GM20000 (cell line): ENCODE results near the gene TMEM236.

Source experiments
- DNase-seq: peaks from one replicate; pipeline ENCODE4 v3.0.0; 2012; ENCODE audit warnings: low spot score
- TF ChIP-seq, protein P1 (sequence below): IDR thresholded peaks from 2 replicates; pipeline ENCODE4 v1.5.1; 2012; ENCODE audit warnings: mild to moderate bottlenecking, control low read depth; ENCODE audit errors: extremely low read depth, missing control alignments

Gene TMEM236

DNA sequence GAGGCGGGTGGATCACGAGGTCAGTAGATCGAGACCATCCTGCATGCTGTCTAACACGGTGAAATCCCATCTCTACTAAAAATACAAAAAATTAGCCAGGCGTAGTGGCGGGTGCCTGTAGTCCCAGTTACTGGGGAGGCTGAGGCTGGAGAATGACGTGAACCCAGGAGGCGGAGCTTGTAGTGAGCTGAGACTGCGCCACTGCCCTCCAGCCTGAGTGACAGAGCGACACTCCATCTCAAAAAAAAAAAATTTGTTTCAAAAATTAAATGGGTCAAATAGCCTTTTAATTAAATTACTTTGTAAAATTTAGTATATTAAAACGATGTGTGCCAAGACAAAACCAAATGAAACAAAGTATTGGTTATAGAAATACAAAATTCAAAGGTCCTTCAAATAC is 50.3 kb downstream of the TMEM236 start:
- DNase-seq, result no peak
- TF ChIP-seq, protein P1, sequence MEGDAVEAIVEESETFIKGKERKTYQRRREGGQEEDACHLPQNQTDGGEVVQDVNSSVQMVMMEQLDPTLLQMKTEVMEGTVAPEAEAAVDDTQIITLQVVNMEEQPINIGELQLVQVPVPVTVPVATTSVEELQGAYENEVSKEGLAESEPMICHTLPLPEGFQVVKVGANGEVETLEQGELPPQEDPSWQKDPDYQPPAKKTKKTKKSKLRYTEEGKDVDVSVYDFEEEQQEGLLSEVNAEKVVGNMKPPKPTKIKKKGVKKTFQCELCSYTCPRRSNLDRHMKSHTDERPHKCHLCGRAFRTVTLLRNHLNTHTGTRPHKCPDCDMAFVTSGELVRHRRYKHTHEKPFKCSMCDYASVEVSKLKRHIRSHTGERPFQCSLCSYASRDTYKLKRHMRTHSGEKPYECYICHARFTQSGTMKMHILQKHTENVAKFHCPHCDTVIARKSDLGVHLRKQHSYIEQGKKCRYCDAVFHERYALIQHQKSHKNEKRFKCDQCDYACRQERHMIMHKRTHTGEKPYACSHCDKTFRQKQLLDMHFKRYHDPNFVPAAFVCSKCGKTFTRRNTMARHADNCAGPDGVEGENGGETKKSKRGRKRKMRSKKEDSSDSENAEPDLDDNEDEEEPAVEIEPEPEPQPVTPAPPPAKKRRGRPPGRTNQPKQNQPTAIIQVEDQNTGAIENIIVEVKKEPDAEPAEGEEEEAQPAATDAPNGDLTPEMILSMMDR, result no peak

DNA sequence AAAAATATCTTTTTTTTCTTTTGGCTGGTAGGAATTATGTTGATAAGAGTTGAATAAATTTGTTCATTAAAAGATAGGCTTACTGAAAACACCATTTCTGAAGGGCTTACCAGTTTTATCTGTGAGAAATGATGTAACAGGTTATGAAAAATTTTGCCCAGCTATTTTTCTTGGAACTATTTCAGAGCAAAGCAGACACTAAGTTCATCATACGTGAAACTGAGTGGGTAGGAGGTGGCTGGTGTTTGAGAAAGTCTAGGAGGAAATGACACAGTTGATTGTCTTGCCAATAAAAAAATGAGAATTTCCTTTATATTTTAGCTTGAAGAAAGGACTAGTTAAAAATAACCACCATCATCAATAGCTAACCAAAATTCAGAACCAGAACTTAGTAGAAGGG is 51.0 kb downstream of the TMEM236 start:
- TF ChIP-seq, protein P1, result no peak
- no peak for DNase-seq

DNA sequence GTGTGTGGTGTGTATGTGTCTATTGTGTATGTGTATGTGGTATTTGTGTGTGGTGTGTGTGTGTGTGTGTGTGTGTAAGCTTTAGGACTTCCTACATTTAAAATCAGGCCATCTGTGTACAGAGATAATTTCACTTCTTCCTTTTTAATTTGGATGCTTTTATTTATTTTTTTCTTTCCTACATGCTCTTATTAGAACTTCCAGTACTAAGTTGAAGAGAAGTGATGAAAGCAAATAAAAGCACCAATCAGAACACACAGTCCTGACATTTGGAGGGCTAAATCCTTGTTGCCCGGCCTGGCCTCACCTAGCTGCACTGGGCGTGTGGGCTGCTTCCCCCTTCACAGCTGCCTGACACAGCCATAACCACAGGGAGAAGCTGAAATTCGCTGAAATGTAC is 53.3 kb downstream of the TMEM236 start:
- TF ChIP-seq, protein P1, result no peak
- no peak for DNase-seq

DNA sequence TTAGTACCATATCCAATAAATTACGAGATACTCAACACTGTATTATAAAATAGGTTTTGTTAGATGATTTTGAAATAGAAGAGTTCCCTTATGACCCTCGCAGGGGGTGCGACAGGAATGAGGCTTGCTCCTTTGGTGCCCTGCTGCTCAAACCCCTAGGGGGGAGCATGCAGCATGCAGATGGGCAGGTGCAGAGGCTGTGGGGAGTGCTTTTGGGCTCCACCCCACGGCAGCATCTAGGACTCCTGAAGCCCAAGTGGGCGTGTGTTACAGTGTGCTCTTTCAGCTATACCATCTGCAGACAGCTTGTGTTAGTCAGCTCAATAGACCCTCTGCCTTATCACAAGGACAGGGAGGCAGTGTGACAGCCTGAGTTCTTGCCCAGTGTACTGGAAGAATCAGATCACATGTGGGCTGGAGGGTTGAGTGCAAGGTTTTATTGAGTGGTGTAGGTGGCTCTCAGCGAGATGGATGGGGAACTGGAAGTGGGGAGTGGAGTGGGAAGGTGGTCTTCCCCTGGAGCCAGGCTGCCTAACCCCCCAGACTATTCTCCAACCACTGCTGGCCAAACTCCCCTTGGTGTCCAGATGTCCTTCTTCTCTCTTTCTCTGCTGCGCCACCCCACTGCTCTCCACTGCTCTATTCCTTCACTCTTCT is 54.0 kb downstream of the TMEM236 start:
- no peak for DNase-seq
- TF ChIP-seq, protein P1, result no peak

DNA sequence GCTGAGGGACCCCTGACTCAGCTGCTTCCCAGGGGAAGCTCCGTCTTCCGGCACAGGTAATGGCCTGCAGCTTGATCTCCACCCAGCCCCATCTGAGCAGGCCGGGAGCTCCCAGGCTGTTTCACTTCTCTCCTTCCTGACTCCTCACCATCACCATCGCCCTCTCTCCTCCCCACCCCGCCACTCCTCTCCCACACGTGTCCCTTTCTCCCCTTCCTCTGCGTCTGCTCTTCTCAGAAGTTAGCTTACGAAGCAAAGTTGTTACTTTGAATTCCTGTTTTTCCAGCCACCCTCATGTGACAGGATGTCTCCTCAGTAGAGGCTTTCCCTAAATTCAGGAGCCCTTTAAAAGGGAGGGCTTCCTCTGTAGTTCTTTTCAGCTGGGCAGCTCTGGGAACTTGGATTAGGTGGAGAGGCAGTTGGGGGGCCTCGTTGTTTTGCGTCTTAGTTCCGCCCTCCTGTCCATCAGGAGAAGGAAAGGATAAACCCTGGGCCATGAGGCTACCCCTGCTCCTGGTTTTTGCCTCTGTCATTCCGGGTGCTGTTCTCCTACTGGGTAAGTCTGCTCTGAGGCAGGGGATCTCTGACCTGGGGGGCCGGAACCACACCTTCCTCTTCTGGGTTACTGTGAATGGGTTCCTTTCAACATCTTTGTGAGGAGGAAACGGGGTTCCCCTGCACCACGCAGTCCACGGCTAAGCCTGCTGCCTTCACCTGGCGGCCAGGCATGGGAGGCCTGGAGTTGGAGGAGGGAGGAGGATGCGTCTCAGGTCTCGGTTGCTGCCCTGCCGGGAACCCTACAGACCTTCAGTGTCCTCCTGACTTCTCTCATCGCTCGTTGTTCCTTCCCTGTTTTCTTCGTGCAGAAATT is 57.2 kb downstream of the TMEM236 start, which contains the start of gene MRC1:
MRC1 (plus strand) TSS at position 378 of the 871 bp plus-strand sequence; CDS start at position 496, 118 bp downstream.
- DNase-seq, result no peak
- TF ChIP-seq, protein P1, result no peak

DNA sequence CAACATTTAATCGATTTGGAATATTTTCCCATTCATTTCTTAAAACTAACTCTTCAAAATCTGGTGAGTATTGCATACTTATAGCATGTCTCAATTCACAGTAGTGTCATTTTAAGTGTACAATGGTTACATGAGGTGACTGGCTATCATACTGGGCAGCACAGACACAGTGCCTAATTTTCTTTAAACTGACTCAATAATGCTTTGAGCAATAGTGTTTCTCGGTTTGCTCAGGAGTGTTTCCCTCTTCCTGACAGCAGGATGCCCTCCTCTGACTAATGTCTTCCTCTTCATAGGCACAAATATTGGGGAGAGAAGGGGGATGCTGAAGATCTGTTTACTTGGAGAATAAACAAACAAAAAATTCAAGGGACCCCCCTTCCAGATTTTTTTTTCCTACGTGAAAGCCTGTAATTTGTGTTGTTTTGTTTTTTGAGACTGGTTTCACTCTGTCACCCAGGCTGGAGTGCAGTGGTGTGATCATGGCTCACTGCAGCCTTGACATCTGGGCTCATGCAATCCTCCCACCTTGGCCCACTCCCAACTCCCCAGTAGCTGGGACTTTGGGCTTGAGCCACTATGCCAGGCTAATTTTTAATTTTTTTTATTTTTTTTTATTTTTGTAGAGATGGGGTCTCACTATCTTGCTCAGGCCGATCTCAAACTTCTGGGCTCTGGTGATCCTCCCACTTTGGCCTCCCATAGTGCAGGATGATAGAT is 59.3 kb downstream of the TMEM236 start:
- no peak for DNase-seq
- TF ChIP-seq, protein P1, result no peak

DNA sequence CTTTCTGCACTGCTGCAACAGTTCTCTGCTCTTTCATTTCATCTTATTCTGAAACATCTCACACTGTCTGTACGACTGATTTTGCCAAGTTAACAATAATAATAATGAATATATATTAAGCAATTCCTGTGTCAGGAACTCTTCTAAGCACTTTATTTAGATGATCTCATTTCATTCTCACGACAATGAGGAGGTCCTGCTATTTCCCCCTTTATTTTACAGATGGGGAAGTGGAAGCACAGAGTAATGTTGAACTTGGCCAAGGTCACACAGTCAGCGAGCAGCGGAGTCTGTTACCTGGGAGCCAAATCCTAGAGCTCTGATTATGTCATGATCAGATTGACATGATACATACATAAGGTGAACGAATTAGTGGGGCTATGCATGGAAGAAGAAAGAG is 63.0 kb downstream of the TMEM236 start:
- DNase-seq, result no peak
- TF ChIP-seq, protein P1, result no peak
